ENCODE measurements around the gene CDH23.

Gene CDH23

GRCh38 chr10:71478813-71479365 lies 82.2 kb downstream of the CDH23 start:
- no peak overlapping the region for H3K9ac ChIP-seq (ENCODE audit: low read depth, low read length)
- no peak overlapping the region for H3K27ac ChIP-seq (ENCODE audit: low read depth, low read length)
- no peaks in the 10 kb centered on the region; the same call in 1 of the 2 replicates for H3K4me1 ChIP-seq (ENCODE audit: control insufficient read depth, insufficient read depth, low read length)
- H3K9me3 ChIP-seq (ENCODE audit: control insufficient read depth, insufficient read depth, low read length): no peaks in the 10 kb centered on the region
- no peaks in the 10 kb centered on the region for H3K27me3 ChIP-seq (ENCODE audit: control insufficient read depth, insufficient read depth, low read length)
- H3K4me3 ChIP-seq (ENCODE audit: low read depth, low read length): no peak overlapping the region
- no peaks in the 10 kb centered on the region for H3K36me3 ChIP-seq (ENCODE audit: control insufficient read depth, insufficient read depth, low read length)

- Histone ChIP-seq H3K4me1 (ENCODE audit: control insufficient read depth, insufficient read depth, low read length) (no peaks in the 10 kb centered on the region; the same call in 1 of the 2 replicates), H3K4me3 (ENCODE audit: low read depth, low read length) (no peak overlapping the region), H3K9me3 (ENCODE audit: control insufficient read depth, insufficient read depth, low read length) (no peaks in the 10 kb centered on the region), H3K36me3 (ENCODE audit: control insufficient read depth, insufficient read depth, low read length) (no peaks in the 10 kb centered on the region), H3K9ac (ENCODE audit: low read depth, low read length) (no peak overlapping the region), H3K27me3 (ENCODE audit: control insufficient read depth, insufficient read depth, low read length) (no peaks in the 10 kb centered on the region), H3K27ac (ENCODE audit: low read depth, low read length) (no peak overlapping the region)
Observed at GRCh38 chr10:71479831-71480230, 83.1 kb downstream of the CDH23 start.

- no peaks in the 10 kb centered on the region for H3K27me3 ChIP-seq (ENCODE audit: control insufficient read depth, insufficient read depth, low read length)
Observed at GRCh38 chr10:71480662-71481061, 83.9 kb downstream of the CDH23 start.

GRCh38 chr10:71481746-71482410 lies 85.2 kb downstream of the CDH23 start:
- H3K4me3 ChIP-seq (ENCODE audit: low read depth, low read length): no peak overlapping the region
- H3K27ac ChIP-seq (ENCODE audit: low read depth, low read length): no peak overlapping the region
- H3K9ac ChIP-seq (ENCODE audit: low read depth, low read length): no peak overlapping the region
- no peaks in the 10 kb centered on the region for H3K27me3 ChIP-seq (ENCODE audit: control insufficient read depth, insufficient read depth, low read length)
- H3K9me3 ChIP-seq (ENCODE audit: control insufficient read depth, insufficient read depth, low read length): no peaks in the 10 kb centered on the region
- H3K36me3 ChIP-seq (ENCODE audit: control insufficient read depth, insufficient read depth, low read length): no peaks in the 10 kb centered on the region
- no peaks in the 10 kb centered on the region for H3K4me1 ChIP-seq (ENCODE audit: control insufficient read depth, insufficient read depth, low read length)

More at GRCh38 chr10:71480662-71481061, 83.9 kb downstream of the CDH23 start:
- H3K9me3 ChIP-seq (ENCODE audit: control insufficient read depth, insufficient read depth, low read length): no peaks in the 10 kb centered on the region
- H3K4me3 ChIP-seq (ENCODE audit: low read depth, low read length): no peak overlapping the region
- H3K9ac ChIP-seq (ENCODE audit: low read depth, low read length): no peak overlapping the region
- H3K4me1 ChIP-seq (ENCODE audit: control insufficient read depth, insufficient read depth, low read length): no peaks in the 10 kb centered on the region
- no peaks in the 10 kb centered on the region for H3K36me3 ChIP-seq (ENCODE audit: control insufficient read depth, insufficient read depth, low read length)
- no peak overlapping the region for H3K27ac ChIP-seq (ENCODE audit: low read depth, low read length)

- H3K27me3 ChIP-seq (ENCODE audit: control insufficient read depth, insufficient read depth, low read length): no peaks in the 10 kb centered on the region
- no peaks in the 10 kb centered on the region for H3K4me1 ChIP-seq (ENCODE audit: control insufficient read depth, insufficient read depth, low read length)
- no peak overlapping the region for H3K9ac ChIP-seq (ENCODE audit: low read depth, low read length)
- no peak overlapping the region for H3K4me3 ChIP-seq (ENCODE audit: low read depth, low read length)
- no peaks in the 10 kb centered on the region for H3K9me3 ChIP-seq (ENCODE audit: control insufficient read depth, insufficient read depth, low read length)
- H3K36me3 ChIP-seq (ENCODE audit: control insufficient read depth, insufficient read depth, low read length): no peaks in the 10 kb centered on the region
- H3K27ac ChIP-seq (ENCODE audit: low read depth, low read length): no peak overlapping the region
Observed at GRCh38 chr10:71482620-71483019, 85.9 kb downstream of the CDH23 start.

DNA sequence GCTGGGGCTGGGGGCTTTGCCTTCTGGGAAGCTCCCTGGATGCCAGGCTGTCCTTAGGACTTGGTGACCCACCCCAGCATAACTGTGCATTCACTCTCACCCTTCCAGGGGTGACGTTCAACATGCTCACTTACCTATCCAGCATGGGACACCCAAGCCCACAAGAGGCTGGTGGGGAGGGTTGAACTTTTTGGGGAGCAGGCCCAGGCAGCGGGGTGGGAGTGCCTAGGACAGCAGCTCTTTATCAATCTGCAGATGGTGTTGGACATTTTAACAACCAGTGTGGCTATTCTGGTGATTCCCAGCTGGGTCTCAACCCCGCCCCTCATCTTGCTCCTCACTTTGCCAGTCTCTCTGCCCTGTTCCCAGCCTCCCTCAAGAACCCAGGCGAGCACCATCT lies 86.4 kb downstream of the CDH23 start:
- Histone ChIP-seq H3K4me1 (ENCODE audit: control insufficient read depth, insufficient read depth, low read length) (no peaks in the 10 kb centered on the region), H3K9ac (ENCODE audit: low read depth, low read length) (no peak overlapping the region), H3K4me3 (ENCODE audit: low read depth, low read length) (no peak overlapping the region), H3K9me3 (ENCODE audit: control insufficient read depth, insufficient read depth, low read length) (no peaks in the 10 kb centered on the region), H3K27ac (ENCODE audit: low read depth, low read length) (no peak overlapping the region), H3K36me3 (ENCODE audit: control insufficient read depth, insufficient read depth, low read length) (no peaks in the 10 kb centered on the region), H3K27me3 (ENCODE audit: control insufficient read depth, insufficient read depth, low read length) (no peaks in the 10 kb centered on the region)

DNA sequence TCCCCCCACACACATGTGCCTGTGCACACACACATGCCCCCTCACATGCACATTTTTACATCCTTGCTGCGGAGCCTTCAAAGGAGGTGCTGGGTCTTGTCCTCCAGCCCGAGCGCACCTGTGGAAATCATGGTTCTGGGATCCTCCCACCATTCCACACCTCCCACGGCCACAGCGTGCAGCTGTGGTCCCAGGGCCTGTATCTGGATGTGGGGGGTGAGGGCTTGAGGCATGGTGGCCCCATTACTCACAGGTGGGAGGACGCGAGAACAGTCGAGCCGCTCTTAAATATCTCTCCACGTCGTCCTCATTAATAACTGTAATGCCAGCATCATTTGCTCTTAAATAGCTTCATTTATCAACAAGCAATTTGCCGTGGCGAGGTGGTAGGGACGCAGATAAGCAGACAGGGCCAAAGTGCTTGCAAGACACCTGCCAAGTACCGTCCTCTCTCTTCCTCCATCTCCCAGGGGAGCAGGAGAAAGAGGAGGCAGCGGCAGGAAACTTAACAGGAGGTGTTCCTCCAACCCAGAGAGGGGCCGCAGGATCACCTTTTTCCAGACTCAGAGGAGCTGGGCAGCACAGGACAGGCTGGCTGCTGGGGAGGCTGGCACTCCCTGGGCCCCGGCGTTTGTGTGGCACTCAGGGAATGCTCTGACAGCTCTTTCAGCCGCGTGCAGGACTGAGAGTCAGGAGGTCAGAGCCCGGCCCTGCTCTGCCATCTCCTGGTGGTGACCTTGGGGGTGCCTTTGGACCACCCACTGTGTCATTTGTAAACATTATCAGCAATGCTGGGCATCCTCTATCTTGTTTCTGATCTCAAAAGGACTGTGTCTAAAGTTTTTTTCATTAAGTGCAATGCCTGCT lies 87.4 kb downstream of the CDH23 start:
- Histone ChIP-seq H3K9me3 (ENCODE audit: control insufficient read depth, insufficient read depth, low read length) (no peaks in the 10 kb centered on the region), H3K36me3 (ENCODE audit: control insufficient read depth, insufficient read depth, low read length) (no peaks in the 10 kb centered on the region), H3K4me1 (ENCODE audit: control insufficient read depth, insufficient read depth, low read length) (no peaks in the 10 kb centered on the region), H3K4me3 (ENCODE audit: low read depth, low read length) (no peak overlapping the region), H3K27me3 (ENCODE audit: control insufficient read depth, insufficient read depth, low read length) (no peaks in the 10 kb centered on the region), H3K27ac (ENCODE audit: low read depth, low read length) (no peak overlapping the region), H3K9ac (ENCODE audit: low read depth, low read length) (no peak overlapping the region)

DNA sequence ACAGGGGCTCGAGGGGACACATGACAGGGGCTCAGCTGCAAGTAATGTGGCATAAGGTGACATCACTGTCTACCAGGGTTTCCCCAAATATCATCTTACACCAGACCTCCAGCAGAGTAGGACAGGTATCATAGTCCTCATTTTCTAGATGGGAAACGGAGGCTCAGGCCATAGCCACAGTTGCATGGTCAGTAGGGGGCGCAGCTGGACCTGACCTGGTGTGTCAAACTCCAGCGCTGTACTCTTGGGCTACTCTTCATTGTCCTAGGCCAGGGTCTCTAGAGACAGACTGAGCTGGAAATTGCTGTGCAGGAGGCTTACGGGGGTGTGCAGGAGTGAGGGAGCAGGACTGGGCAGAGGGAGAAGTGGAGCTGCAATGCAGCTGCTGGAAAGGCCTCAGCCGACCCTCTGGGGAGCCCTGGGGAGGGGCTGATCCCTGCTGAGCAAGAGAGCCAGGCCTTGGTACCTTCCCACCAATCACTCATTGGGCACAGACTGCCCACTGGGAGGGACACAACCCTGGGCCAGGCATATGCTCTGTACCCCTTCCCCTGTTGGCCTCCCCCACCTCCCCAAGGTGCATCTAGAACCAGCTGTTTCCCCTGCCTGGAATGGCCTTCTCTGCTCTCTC lies 89.9 kb downstream of the CDH23 start:
- Histone ChIP-seq H3K4me1 (ENCODE audit: control insufficient read depth, insufficient read depth, low read length) (no peaks in the 10 kb centered on the region), H3K27me3 (ENCODE audit: control insufficient read depth, insufficient read depth, low read length) (no peaks in the 10 kb centered on the region), H3K9ac (ENCODE audit: low read depth, low read length) (no peak overlapping the region), H3K9me3 (ENCODE audit: control insufficient read depth, insufficient read depth, low read length) (no peaks in the 10 kb centered on the region), H3K36me3 (ENCODE audit: control insufficient read depth, insufficient read depth, low read length) (no peaks in the 10 kb centered on the region), H3K27ac (ENCODE audit: low read depth, low read length) (no peak overlapping the region), H3K4me3 (ENCODE audit: low read depth, low read length) (no peak overlapping the region)

GRCh38 chr10:71487726-71488125 lies 91.0 kb downstream of the CDH23 start:
- Histone ChIP-seq H3K4me1 (ENCODE audit: control insufficient read depth, insufficient read depth, low read length) (no peaks in the 10 kb centered on the region), H3K27ac (ENCODE audit: low read depth, low read length) (no peak overlapping the region), H3K9me3 (ENCODE audit: control insufficient read depth, insufficient read depth, low read length) (no peaks in the 10 kb centered on the region), H3K36me3 (ENCODE audit: control insufficient read depth, insufficient read depth, low read length) (no peaks in the 10 kb centered on the region), H3K4me3 (ENCODE audit: low read depth, low read length) (no peak overlapping the region), H3K9ac (ENCODE audit: low read depth, low read length) (no peak overlapping the region), H3K27me3 (ENCODE audit: control insufficient read depth, insufficient read depth, low read length) (no peaks in the 10 kb centered on the region)

- Histone ChIP-seq H3K9me3 (ENCODE audit: control insufficient read depth, insufficient read depth, low read length) (no peaks in the 10 kb centered on the region), H3K27ac (ENCODE audit: low read depth, low read length) (no peak overlapping the region), H3K4me3 (ENCODE audit: low read depth, low read length) (no peak overlapping the region), H3K9ac (ENCODE audit: low read depth, low read length) (no peak overlapping the region), H3K36me3 (ENCODE audit: control insufficient read depth, insufficient read depth, low read length) (no peaks in the 10 kb centered on the region), H3K4me1 (ENCODE audit: control insufficient read depth, insufficient read depth, low read length) (no peaks in the 10 kb centered on the region), H3K27me3 (ENCODE audit: control insufficient read depth, insufficient read depth, low read length) (peaks cover under 1% of the 10 kb centered on the region; the same call in 1 of the 2 replicates)
Observed at GRCh38 chr10:71489077-71489476, 92.4 kb downstream of the CDH23 start.
